ENCODE results near the gene SOX9.

DNA sequence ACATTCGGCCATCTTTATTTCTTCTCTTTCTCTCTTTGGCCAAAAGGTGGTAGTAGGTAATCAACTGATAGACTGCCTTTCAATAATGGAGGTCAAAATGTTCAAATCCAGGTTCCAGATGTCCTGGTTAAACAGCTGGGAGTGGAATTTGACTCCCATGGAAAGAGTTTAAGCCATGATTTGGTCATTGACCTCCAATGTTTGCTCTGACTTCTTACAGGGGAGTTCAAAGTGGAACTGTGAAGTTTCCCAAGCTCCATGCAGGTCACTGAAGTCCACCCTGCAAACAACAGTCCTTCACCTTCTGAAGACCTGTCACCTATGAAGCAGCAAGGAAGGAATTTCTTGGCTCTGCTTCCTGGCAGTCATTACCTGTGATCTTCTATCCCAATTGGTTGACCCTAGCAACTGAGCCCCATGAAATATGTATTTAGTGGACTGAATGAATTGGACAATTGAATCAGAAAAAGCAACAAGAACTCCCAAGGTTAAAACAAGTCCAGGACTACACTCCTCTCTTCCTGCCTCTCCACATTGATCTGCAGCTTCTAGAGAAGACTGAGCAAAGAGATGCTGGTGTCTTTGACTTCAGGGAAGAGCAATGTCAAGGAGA is 28.0 kb upstream of the SOX9 start:
- TF ChIP-seq, protein P1, sequence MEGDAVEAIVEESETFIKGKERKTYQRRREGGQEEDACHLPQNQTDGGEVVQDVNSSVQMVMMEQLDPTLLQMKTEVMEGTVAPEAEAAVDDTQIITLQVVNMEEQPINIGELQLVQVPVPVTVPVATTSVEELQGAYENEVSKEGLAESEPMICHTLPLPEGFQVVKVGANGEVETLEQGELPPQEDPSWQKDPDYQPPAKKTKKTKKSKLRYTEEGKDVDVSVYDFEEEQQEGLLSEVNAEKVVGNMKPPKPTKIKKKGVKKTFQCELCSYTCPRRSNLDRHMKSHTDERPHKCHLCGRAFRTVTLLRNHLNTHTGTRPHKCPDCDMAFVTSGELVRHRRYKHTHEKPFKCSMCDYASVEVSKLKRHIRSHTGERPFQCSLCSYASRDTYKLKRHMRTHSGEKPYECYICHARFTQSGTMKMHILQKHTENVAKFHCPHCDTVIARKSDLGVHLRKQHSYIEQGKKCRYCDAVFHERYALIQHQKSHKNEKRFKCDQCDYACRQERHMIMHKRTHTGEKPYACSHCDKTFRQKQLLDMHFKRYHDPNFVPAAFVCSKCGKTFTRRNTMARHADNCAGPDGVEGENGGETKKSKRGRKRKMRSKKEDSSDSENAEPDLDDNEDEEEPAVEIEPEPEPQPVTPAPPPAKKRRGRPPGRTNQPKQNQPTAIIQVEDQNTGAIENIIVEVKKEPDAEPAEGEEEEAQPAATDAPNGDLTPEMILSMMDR (IDR thresholded peaks at IDR 0.05) = no peak
- TF ChIP-seq POLR2AphosphoS5 (IDR thresholded peaks at IDR 0.05) = no peak
- no peak for TF ChIP-seq POLR2A (IDR thresholded peaks at IDR 0.05)
